NCI-H2227 treated with DMSO at 0.1 percent for 48 hours (cell line): ENCODE results near the gene SERPINB12.

ENCODE experiments used
- DNase-seq: peaks from one replicate; lab custom pipeline; 2025; lab: John Stamatoyannopoulos, UW

Gene SERPINB12

GRCh38 chr18:63603355-63603754, 61.2 kb downstream of the SERPINB12 start:
- DNase-seq: no peak

GRCh38 chr18:63603772-63604171, 61.6 kb downstream of the SERPINB12 start:
- DNase-seq: no peak

- DNase-seq: no peak
Observed at GRCh38 chr18:63604791-63605567, 62.8 kb downstream of the SERPINB12 start.

- no peak for DNase-seq
Observed at GRCh38 chr18:63606526-63606925, 64.4 kb downstream of the SERPINB12 start.

GRCh38 chr18:63613420-63613819, 71.3 kb downstream of the SERPINB12 start:
- no peak for DNase-seq

- peak; percentile 98 for DNase-seq
Observed at GRCh38 chr18:63617049-63617914, 75.1 kb downstream of the SERPINB12 start.

- no peak for DNase-seq
Observed at GRCh38 chr18:63617915-63618234, 75.7 kb downstream of the SERPINB12 start.
